Lower lobe of right lung (tissue), 2 donors: ENCODE data around the gene MDP1. TPM values are rescaled to one million over a fixed set of nuclear protein-coding genes. Genes with fewer than 3 reads are reported as not detected.

ENCODE experiments used
- ATAC-seq, 2 donors: fragments of 200-7000 bp; cut with Tn5 transposase; one replicate each; pipeline ENCODE4 v1.9.1; 2020 to 2022; ENCODE audit warnings: mild to moderate bottlenecking in 2 of 2, moderate library complexity in 2 of 2
- DNase-seq: peaks from one replicate; pipeline ENCODE4 v3.0.0-alpha.2; 2020
- H3K27ac ChIP-seq: fragments of 200-600 bp; one replicate; pipeline ENCODE4 v1.8.0; 2022
- H3K27me3 ChIP-seq: fragments of 200-600 bp; one replicate; pipeline ENCODE4 v1.8.0; 2022; ENCODE audit warnings: low read depth
- H3K36me3 ChIP-seq: fragments of 200-600 bp; one replicate; pipeline ENCODE4 v1.8.0; 2022; ENCODE audit warnings: mild to moderate bottlenecking
- H3K4me1 ChIP-seq: fragments of 200-600 bp; one replicate; pipeline ENCODE4 v1.8.0; 2022
- H3K4me3 ChIP-seq: fragments of 200-600 bp; one replicate; pipeline ENCODE4 v1.8.0; 2022; ENCODE audit warnings: mild to moderate bottlenecking
- H3K9me3 ChIP-seq: fragments of 200-600 bp; one replicate; pipeline ENCODE4 v1.8.0; 2022
- CTCF ChIP-seq: fragments of 200-600 bp; IDR thresholded peaks from one replicate; pipeline ENCODE4 v1.8.0; 2022; ENCODE audit warnings: antibody characterized with exemption, mild to moderate bottlenecking
- intact Hi-C: fragments of 100-400 bp; cut with DNase I; formaldehyde crosslinking; loops from one replicate; pipeline ENCODE4 v1.11.0; 2022
- long read RNA-seq: library from polyadenylated mRNA; unstranded; transcript quantifications from one replicate; pipeline ENCODE4 v2.0.0, GENCODE V29; 2021
- total RNA-seq: library from RNA; stranded (reverse); fragmentation: NEBNext Ultra II Directional; extraction: Animal tissue kit (Norgen Biotek cat#: 25700); gene quantifications from one replicate; pipeline ENCODE4 v1.2.1, GENCODE V29; 2021
- donor health status: DM: no; HTN: yes; CAD: no; lungs with severe emphysema.

MDP1 gene
- 13.3 TPM for total RNA-seq
- long read RNA-seq, partial matches to known transcripts = 0 of 4 reads
- long read RNA-seq, other reads (novel, unspliced or antisense) = 0 of 4 reads

- intact Hi-C loops = no loop called here
- H3K27me3 ChIP-seq = no peaks in the 10 kb centered on the region
- peak; percentile 60 for TF ChIP-seq CTCF
- H3K36me3 ChIP-seq = peaks cover 24% of the 10 kb centered on the region
- DNase-seq = peak; percentile 91
- H3K27ac ChIP-seq = peak within 1 kb of the TSS; percentile 92
- peak within 1 kb of the TSS; percentile 82 for H3K4me3 ChIP-seq
- peaks cover 33% of the 10 kb centered on the region for H3K4me1 ChIP-seq
- no peaks in the 10 kb centered on the region for H3K9me3 ChIP-seq
- peak; percentile 86 to 88 for ATAC-seq
These were observed at the start of gene MDP1 for GRCh38 chr14:24215495-24216344. Gene MDP1, minus strand, starts transcription at chr14:24216066. Its CDS starts 111 bp downstream, at chr14:24215955.

GRCh38 chr14:24264298-24264697 lies 48.4 kb upstream of the MDP1 start:
- peaks cover 54% of the 10 kb centered on the region for H3K36me3 ChIP-seq
- H3K9me3 ChIP-seq = no peaks in the 10 kb centered on the region
- H3K27me3 ChIP-seq = no peaks in the 10 kb centered on the region
- H3K4me3 ChIP-seq = no peak overlapping the region
- no peak overlapping the region for H3K27ac ChIP-seq
- ATAC-seq (no peak), DNase-seq (no peak)
- peaks cover 5% of the 10 kb centered on the region for H3K4me1 ChIP-seq
- TF ChIP-seq CTCF = no peak
- intact Hi-C loops = no loop called here

- peaks cover 9% of the 10 kb centered on the region for H3K4me1 ChIP-seq
- H3K27me3 ChIP-seq = no peaks in the 10 kb centered on the region
- H3K4me3 ChIP-seq = no peak overlapping the region
- H3K9me3 ChIP-seq = no peaks in the 10 kb centered on the region
- no peak overlapping the region for H3K27ac ChIP-seq
- TF ChIP-seq CTCF = no peak
- intact Hi-C loops = no loop called here
- H3K36me3 ChIP-seq = peaks cover 50% of the 10 kb centered on the region
- ATAC-seq (no peak), DNase-seq (no peak)
These were observed 48.0 kb upstream of the MDP1 start for GRCh38 chr14:24263848-24264247.

- Histone ChIP-seq H3K27me3 (no peaks in the 10 kb centered on the region), H3K4me3 (no peak within 1 kb of the TSS), H3K9me3 (no peaks in the 10 kb centered on the region), H3K4me1 (peaks cover 12% of the 10 kb centered on the region), H3K36me3 (peaks cover 42% of the 10 kb centered on the region), H3K27ac (no peak within 1 kb of the TSS)
- no peak for ATAC-seq
- intact Hi-C loops = no loop called here
- no peak for TF ChIP-seq CTCF
- peak; percentile 41 for DNase-seq
These were observed 47.2 kb upstream of the MDP1 start, which contains the start of gene TGM1 for GRCh38 chr14:24262821-24263733. Gene TGM1, minus strand, starts transcription at chr14:24263177. Its CDS starts 825 bp downstream, at chr14:24262352.

GRCh38 chr14:24261969-24262327 lies 46.1 kb upstream of the MDP1 start:
- Histone ChIP-seq H3K27ac (no peak overlapping the region), H3K9me3 (no peaks in the 10 kb centered on the region), H3K4me3 (no peak overlapping the region), H3K36me3 (peaks cover 31% of the 10 kb centered on the region), H3K27me3 (no peaks in the 10 kb centered on the region), H3K4me1 (peaks cover 12% of the 10 kb centered on the region)
- ATAC-seq (no peak), DNase-seq (peak; percentile 27)
- no peak for TF ChIP-seq CTCF
- intact Hi-C loops = no loop called here
